Measurements from ENCODE around the gene C6orf136. TPM values are rescaled to one million over a fixed set of nuclear protein-coding genes. Genes with fewer than 3 reads are reported as not detected.

C6orf136 gene
- polyA plus RNA-seq, 3 donors = 2.0 to 18.4 (median 2.7) TPM

DNA sequence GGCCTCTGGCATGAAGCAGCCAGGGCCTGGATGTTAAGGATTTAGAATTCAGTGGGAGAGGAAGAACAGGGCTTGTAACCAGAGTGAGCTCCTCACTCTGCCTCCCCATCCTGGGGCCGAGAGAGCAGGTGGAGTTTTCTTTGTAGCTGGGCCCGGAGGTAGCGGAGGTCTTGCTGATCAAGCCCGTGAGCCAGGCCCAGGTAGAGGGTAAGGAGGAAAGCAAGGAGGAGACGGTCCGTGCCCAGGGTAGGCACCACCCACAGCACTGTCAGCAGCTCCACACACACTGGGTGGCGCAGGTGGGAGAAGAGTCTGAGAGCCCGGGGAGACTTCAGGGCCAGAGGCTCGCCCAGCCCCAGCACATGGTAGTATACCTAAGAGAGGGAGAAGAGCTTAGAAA lies 41.6 kb downstream of the C6orf136 start:
- H3K27ac Mint-ChIP-seq = peak overlapping the region; percentile 93 to 99 (median 97)
- TF ChIP-seq, protein P1, sequence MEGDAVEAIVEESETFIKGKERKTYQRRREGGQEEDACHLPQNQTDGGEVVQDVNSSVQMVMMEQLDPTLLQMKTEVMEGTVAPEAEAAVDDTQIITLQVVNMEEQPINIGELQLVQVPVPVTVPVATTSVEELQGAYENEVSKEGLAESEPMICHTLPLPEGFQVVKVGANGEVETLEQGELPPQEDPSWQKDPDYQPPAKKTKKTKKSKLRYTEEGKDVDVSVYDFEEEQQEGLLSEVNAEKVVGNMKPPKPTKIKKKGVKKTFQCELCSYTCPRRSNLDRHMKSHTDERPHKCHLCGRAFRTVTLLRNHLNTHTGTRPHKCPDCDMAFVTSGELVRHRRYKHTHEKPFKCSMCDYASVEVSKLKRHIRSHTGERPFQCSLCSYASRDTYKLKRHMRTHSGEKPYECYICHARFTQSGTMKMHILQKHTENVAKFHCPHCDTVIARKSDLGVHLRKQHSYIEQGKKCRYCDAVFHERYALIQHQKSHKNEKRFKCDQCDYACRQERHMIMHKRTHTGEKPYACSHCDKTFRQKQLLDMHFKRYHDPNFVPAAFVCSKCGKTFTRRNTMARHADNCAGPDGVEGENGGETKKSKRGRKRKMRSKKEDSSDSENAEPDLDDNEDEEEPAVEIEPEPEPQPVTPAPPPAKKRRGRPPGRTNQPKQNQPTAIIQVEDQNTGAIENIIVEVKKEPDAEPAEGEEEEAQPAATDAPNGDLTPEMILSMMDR (IDR thresholded peaks at IDR 0.05) = no peak
- peak overlapping the region; percentile 99 for H3K27ac ChIP-seq (ENCODE audit: low read depth in 1 of 2, low read length in 2 of 2)
- no peak overlapping the region for H3K9ac ChIP-seq (ENCODE audit: insufficient read depth, low read length, poor library complexity, severe bottlenecking)
- peaks cover 42 to 51% of the 10 kb centered on the region in 2 donors for H3K4me1 ChIP-seq (ENCODE audit: control insufficient read depth in 1 of 2, insufficient read depth in 2 of 2, low read length in 2 of 2)
- DNase-seq = no peak
- H2AFZ ChIP-seq (ENCODE audit: insufficient read depth, low read depth, low read length, poor library complexity, severe bottlenecking) = no peak overlapping the region
- peaks cover 48% of the 10 kb centered on the region for H3K4me1 Mint-ChIP-seq
- H3K27me3 Mint-ChIP-seq (ENCODE audit: low read depth in 3 of 3) = peaks cover 0 to 4% (median 0%) of the 10 kb centered on the region in 3 donors
- H3K4me2 ChIP-seq (replicated peaks; ENCODE audit: extremely low read depth, low read length, poor library complexity, severe bottlenecking) = peak overlapping the region; percentile 100
- H3K9me3 ChIP-seq (replicated peaks in 1 of 2; ENCODE audit: control insufficient read depth in 1 of 2, insufficient read depth in 1 of 2, low read length in 2 of 2) = no peaks in the 10 kb centered on the region
- H3K4me3 Mint-ChIP-seq = peak overlapping the region; percentile 94 to 99
- H3K27me3 ChIP-seq (ENCODE audit: control insufficient read depth in 2 of 2, insufficient read depth in 2 of 2, low read length in 2 of 2) = no peaks in the 10 kb centered on the region
- no CpG with 5 or more reads among the region's 9 CpGs for WGBS (ENCODE audit: insufficient coverage)
- no peaks in the 10 kb centered on the region for H3K36me3 ChIP-seq (replicated peaks in 1 of 2; ENCODE audit: control insufficient read depth in 1 of 2, insufficient read depth in 2 of 2, low read length in 2 of 2)
- peak overlapping the region in 1 of 3 experiments; percentile 100 for H3K4me3 ChIP-seq (replicated peaks in 1 of 3; ENCODE audit: low read depth in 2 of 3, low read length in 3 of 3)
- H4K20me1 ChIP-seq (ENCODE audit: insufficient read depth, low read length) = peaks cover 25% of the 10 kb centered on the region
- peaks cover 68% of the 10 kb centered on the region for H3K79me2 ChIP-seq (ENCODE audit: insufficient read depth, low read length)
- no peaks in the 10 kb centered on the region for H3K9me3 Mint-ChIP-seq
- intact Hi-C loops (cut with micrococcal nuclease) = no loop called here
- H3K36me3 Mint-ChIP-seq = peaks cover 10 to 20% of the 10 kb centered on the region in 2 donors

DNA sequence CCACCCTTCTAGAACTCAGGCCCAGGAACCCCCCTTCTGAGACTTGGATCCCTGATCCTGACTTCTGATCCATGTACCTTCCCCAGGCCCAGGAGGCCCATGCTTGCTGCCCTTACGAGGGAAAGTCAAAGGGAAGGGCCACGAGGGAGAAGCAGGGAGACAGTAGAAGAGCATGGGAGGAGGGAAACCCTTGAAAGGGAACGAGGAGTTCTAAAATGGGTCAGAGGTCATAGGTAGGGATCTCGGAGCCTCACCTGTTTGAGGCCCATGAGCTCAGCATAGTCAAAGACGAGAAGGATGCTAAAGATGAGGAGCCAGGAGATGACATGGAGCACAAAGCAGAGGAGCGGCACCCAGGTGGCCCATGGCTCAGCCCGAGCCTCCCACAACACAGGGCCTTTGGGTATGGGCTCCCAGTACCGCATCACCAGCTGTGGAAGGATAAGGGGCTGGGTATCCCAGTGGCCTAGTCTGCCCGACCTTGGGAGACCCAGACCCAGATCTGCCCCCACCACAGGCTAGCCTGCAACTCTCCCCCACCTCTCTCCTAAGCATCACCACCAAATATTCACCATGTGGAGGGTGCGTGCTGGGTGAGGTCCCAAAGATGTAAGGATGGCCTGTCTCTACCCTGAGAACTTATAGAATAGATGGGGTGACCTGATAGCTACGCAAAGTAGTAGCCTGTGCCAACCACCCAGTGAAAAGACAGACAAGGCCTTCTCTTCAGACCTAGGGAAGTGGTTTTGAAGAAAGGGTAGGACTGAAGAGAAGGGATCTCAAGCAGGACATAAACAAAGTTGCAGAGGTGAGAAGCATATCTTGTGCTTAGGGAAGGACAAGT lies 42.3 kb downstream of the C6orf136 start:
- Histone ChIP-seq H2AFZ (ENCODE audit: insufficient read depth, low read depth, low read length, poor library complexity, severe bottlenecking) (no peak overlapping the region), H3K4me3 (replicated peaks in 1 of 3; ENCODE audit: low read depth in 2 of 3, low read length in 3 of 3) (peak overlapping the region in 1 of 3 experiments; percentile 100), H3K4me2 (replicated peaks; ENCODE audit: extremely low read depth, low read length, poor library complexity, severe bottlenecking) (peak overlapping the region; percentile 100), H3K9me3 (replicated peaks in 1 of 2; ENCODE audit: control insufficient read depth in 1 of 2, insufficient read depth in 1 of 2, low read length in 2 of 2) (no peaks in the 10 kb centered on the region), H4K20me1 (ENCODE audit: insufficient read depth, low read length) (peaks cover 22% of the 10 kb centered on the region), H3K27ac (ENCODE audit: low read depth in 1 of 2, low read length in 2 of 2) (peak overlapping the region; percentile 99), H3K79me2 (ENCODE audit: insufficient read depth, low read length) (peaks cover 61% of the 10 kb centered on the region), H3K36me3 (replicated peaks in 1 of 2; ENCODE audit: control insufficient read depth in 1 of 2, insufficient read depth in 2 of 2, low read length in 2 of 2) (no peaks in the 10 kb centered on the region), H3K9ac (ENCODE audit: insufficient read depth, low read length, poor library complexity, severe bottlenecking) (no peak overlapping the region), H3K4me1 (ENCODE audit: control insufficient read depth in 1 of 2, insufficient read depth in 2 of 2, low read length in 2 of 2) (peaks cover 42 to 51% of the 10 kb centered on the region in 2 donors), H3K27me3 (ENCODE audit: control insufficient read depth in 2 of 2, insufficient read depth in 2 of 2, low read length in 2 of 2) (no peaks in the 10 kb centered on the region)
- Mint-ChIP-seq H3K36me3 (peaks cover 10 to 13% of the 10 kb centered on the region in 2 donors), H3K9me3 (no peaks in the 10 kb centered on the region), H3K27ac (peak overlapping the region; percentile 93 to 99 (median 98)), H3K4me3 (peak overlapping the region; percentile 97 to 99), H3K27me3 (ENCODE audit: low read depth in 3 of 3) (peaks cover 0 to 4% (median 0%) of the 10 kb centered on the region in 3 donors), H3K4me1 (peaks cover 48% of the 10 kb centered on the region)
- WGBS (ENCODE audit: insufficient coverage) = 84% methylated on average over 4 of the region's 11 CpGs
- DNase-seq = no peak
- intact Hi-C loops (cut with micrococcal nuclease) = no loop called here
- TF ChIP-seq, protein P1 (IDR thresholded peaks at IDR 0.05) = no peak
